ENCODE measurements around the gene EXOC4.

GRCh38 chr7:134088199-134088598 is 835.3 kb downstream of the EXOC4 start:
- TF ChIP-seq CTCF (conservative IDR thresholded peaks at IDR 0.05; ENCODE audit: low read length) (no peak), EZH2phosphoT487 (IDR thresholded peaks at IDR 0.05; ENCODE audit: borderline replicate concordance) (no peak)
